NCI-H2107 (cell line): Measurements from ENCODE around the gene CBLN1.
A peak's percentile ranks its signal among the peaks of the same experiment; 100 is the strongest.

Experiments
- DNase-seq: peaks from one replicate; lab custom pipeline; 2025; lab: John Stamatoyannopoulos, UW

Gene CBLN1

DNA sequence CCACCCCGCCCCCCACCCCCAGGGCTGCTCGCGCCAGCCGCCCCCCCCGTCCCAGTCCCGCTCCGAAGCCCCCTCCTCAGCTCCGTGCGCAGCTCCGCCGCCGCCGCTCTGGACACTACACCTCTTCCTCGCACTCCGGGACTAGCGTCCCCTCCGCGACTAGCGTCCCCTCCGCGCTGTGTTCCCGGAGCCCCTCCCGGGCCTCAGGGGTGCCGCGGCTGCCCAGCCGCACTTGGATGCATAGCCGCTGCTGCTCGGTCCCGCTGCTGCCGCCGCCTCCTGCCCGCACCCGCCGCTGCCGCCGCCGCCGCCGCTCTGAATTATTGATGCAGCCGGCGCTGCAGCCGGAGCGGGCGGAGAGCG is at the start of gene CBLN1:
Gene CBLN1 (minus strand): TSS at position 359 of the 363 bp plus-strand sequence. CDS start 373 bp downstream, outside the sequence.
- DNase-seq, result no peak

DNA sequence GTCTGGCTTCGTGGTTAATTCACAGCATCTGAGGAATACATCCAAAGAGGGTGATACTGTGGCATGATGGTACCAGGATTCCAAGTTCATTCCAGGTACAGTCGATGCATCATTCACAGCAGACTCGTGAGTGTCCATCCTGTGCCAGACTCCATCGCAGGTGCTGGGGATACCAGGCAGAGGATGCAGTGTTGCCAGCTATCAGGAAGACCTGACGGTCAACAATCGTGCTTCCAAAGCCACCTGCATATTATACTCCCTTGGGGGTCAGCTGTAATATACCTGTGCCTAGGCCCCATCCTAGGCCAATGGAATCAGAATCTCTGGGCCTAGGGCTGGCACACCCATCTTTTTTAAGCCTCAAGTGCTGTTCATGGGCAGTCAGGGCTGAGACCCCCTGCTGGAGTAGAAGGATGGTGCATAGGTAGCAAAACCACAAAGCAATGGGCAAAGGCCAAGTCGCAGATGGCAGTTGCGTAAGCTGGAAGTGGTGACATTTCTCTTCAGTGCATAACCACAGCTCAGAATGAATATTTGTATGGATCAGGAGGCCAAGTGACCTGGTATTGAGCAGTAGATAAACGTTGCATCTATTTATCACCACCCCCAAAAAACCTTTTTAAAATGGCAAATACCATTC is 49.0 kb upstream of the CBLN1 start:
- DNase-seq, result no peak

DNA sequence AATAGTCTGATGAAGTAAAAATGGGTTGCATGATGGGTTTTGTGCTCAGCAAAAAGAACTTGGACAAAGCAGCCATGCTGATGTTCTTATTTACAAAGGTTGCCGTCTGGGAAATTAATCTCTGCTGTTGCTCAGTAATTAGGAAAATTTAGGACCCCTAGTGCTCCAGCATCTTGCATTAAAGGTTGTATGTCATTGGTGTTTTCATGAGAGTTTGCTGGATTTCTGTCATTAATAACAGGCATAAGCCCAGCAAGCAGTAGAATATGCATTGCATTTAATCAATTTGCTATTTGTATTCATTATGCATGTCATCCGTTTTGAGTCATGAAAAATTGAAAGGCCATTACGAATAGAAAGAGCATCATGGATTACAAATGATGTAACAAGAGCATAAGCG is 46.7 kb upstream of the CBLN1 start:
- DNase-seq, result no peak

DNA sequence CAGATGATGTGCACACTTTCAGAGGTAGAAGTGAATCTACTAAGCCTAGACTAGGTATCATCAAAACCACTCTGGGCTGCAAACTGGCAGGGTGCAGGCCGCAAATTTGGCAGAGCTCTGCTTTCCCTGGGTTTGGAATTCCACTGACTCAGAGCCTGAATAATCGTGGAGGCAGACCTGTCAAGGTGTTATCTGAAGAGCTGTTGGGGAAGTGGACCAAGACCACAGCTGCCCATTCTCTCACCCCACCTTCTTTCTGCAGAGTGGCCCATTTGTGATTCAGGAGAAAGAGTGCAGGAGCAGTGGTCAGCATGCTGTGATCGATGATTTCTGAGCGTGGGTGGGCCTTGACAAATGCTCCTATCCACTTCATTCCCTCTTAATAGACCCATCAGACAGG is 45.8 kb upstream of the CBLN1 start:
- DNase-seq, result no peak

DNA sequence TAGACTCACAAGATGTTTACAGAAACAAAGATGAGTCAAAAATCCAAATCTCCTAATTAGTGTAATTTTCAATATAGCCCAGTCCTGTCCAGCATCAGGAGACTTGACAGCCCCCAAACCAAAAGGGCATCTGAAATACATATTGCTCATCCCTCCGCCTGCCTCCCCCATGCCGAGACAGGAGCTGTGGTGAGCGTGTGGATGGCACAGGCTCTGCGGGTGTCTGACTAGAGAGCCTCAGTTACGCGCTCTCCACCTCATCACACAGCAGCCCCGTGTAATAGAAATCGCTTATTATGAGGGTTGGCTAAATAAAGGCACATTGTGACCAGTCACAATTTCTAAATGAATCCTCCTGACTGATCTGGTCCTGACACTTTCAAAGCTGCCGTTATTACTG is 43.1 kb upstream of the CBLN1 start:
- DNase-seq, result no peak

DNA sequence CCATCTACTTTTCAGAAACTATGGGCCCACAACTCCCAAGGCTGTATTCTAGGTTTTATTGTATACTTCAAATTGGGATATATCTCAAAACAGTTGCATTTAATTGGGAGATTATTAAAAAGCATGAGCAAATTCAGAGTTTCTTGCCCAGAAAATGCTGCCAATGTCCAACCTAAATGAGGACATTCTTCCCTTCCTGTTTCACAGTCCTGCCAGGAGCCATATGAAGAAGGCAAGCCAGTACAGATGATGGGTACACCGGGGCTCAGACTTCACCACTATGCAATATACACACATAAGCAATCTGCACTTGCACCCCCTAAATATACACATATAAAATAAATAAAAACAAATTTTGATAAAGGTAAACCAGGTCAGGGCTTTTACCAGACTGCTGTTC is 34.0 kb upstream of the CBLN1 start:
- no peak for DNase-seq

DNA sequence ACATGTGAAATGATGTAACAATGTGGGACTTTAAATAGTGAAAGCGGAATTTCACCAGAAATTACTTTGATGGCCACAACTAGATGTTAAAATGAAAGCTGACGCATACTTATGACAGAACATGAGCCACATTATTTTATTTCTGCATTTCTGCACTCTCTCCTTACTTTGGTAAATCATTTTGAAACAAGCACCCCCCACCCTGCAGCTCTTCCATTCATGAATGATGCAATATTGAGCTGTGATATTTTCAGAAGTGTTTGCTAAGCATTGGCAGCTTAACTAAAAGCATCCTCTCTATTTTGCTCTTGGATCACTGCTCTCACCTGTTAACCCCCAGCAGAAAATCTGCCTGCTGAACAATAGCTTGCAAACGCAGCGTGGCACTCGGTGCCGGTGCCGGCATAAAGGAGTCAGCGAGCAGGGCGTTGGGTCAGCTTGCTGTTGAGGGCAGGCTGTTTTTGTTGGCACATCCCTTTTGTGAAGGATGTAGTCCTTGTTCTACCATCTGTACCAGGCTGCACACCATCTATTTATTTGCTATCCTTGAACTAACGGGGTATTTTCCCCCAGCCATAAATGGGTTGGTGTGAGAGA is 30.8 kb upstream of the CBLN1 start:
- no peak for DNase-seq

DNA sequence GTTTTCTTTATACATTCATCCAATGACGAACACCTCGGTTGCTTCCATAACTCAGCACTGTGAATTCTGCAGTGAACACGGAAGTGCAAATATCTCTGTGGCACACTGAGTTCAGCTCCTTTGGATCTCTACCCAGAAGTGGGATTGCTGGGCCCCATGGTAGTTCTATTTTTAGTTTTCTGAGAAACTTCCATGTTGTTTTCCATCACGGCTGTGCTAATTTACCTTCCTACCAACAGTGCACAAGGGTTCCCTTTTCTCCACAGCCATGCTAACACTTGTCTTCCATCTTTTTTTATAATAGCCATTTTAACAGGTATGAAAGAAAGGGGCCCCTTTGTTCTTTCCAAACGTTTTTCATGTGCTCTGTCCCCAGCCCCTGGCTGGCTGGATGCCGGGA is 30.2 kb upstream of the CBLN1 start:
- DNase-seq, result no peak

DNA sequence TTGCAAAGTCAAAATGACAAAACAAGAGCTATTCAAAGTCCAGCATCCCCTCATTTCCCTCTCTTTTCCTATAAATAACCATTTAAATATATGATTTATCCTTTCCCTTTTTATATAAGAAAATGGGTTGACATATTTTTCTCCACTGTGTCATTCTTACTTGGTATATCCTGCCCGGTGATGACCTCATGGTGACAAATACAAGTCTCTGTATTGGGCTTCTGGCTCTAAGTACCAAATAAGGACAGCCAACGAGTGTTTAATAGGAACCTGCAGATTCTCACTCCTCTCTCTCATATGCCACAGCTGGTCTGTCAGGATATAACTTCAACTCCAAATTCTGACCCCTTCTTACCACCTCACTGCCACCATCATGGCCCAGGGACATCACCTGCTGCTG is 25.5 kb upstream of the CBLN1 start:
- DNase-seq, result no peak

DNA sequence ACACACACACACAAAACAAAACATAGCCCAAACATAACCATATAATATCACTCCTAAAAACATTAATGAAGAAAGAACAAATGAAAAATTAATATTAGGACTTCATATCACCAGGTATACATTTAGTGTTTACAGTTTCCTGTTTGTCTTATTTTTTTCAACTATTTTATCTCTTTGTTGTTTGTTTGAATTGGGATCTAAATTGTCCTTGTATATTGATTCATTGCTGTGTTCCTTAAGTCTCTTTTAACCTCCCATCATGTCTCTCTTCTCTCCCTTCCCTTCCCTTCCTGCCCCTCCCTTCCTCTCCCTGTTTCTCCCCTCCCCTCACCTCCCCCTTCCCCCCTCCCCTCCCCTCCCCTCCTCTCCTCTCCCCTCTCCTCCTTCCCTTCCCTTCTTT is 23.8 kb upstream of the CBLN1 start:
- DNase-seq, result no peak

DNA sequence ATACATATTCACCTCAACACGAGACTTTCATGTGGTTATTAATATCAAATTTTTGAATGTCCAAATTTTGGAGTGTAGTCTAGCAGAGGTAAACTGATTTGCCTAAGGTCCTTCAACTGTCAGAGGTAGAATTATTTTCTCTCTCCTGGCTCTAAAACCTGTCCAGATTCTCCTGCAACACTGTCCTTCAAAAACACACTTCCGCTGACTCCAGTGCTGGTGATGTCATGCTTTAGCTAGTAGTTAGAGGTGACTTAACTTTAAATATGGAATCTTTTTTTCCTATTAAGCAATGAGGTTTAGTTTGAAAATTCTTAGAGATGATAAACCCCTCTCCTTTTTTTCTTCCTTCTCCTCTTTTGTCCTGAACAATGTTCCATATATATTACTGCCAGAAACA is 10.8 kb upstream of the CBLN1 start:
- no peak for DNase-seq

DNA sequence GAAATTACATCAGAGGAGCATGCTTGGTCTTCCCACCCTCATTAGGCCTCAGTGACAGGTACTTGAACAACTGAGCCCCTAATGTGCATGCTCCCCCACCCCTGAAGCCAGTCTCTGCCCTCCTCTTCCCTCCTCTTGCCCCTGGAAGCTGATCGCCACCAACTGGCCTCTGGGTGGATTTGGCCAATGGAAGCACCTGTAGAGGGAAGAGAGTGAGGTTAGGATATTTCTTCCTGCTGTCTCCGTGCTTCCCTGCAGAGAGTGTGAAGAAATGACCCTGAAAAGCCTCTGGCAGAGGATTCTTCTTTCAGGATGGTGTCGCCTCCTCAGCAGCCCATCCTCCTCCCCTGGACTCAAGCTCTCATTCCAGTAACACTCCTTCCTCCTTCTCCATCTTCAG is 5.9 kb upstream of the CBLN1 start:
- DNase-seq, result no peak

DNA sequence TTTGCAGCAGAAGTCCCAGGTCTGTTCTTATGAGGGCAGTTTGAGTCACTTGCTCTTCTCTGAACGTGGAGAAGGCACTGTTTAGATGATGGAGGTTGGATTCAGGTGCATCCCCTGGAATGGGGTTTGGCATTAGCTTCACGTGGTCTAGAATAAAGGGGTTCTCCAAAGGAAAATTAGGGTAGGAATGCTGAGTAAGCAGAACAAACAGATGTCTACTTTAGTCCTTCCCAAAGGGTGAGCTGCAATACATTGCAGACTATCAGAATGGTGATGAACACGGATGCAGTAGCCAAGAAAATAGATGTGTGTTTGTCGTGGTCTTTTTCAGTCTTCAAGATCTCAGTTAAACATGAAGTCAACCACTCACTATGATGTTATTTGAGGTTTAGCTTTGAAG is 3.3 kb upstream of the CBLN1 start:
- DNase-seq, result no peak

DNA sequence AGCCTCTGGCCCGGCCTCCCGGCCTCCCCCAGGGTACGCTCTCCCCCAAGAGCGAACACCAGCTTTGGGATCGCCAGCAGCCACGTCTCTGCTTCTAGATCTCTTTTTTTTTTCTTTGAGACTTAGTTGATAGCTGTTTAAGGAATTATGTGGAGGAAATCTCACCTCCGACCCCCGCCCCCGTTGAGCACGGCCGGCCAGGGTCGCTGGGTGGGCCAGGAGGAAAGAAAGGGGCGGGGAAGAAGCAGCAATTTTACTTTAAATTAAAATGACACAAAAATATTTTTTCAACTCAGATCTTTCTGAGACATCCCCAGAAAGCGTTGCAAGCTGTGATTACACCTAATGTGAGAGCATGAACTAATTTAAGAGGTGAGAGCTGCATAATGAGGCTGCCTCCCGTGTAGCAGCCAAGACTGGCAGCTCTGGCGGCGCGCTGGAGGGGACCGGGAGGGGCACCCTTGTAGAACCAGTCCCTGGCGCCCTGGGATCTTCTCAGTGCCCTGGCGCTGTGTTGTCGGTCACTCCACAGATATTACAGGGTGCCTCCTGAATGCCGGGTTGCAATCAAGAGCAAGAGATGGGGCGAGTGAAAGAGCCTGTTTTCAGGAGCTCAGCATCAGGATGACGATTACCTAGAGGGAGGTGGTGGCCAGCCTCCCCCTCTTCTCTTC is 1.9 kb upstream of the CBLN1 start:
- DNase-seq, result no peak

DNA sequence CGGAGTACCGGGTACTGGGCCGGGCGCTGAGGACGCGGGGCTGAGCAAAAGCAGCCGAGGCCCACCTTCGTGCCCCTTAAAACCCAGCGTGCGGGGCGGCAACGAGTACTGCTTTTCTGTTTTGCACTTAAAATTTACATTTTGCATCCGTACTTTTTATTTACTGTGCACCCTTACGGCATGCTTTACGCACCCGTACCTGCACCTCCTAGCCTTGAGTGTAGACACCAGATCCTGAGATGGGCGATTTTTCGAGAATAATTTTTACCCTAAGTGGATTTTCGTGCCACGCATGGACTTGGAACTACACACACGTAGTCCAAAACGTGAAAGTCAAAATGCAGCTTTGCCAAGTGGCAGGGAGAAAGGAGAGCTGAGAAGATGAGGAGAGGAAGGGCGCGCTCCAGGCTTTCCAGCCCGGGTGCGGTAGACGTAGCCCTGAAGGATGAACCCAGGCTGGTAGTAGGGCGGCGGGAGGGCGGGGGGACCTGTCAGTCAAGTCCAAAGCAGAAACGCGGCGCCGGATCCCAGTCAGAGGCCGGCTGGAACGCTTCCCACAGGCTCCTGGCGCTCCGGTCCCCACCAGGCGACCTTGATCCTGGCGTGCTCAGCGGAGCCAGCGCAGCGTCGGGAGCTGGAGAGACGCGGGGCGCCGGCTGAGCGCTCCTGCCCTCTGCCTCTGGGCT is 1.2 kb upstream of the CBLN1 start:
- peak; percentile 8 for DNase-seq

DNA sequence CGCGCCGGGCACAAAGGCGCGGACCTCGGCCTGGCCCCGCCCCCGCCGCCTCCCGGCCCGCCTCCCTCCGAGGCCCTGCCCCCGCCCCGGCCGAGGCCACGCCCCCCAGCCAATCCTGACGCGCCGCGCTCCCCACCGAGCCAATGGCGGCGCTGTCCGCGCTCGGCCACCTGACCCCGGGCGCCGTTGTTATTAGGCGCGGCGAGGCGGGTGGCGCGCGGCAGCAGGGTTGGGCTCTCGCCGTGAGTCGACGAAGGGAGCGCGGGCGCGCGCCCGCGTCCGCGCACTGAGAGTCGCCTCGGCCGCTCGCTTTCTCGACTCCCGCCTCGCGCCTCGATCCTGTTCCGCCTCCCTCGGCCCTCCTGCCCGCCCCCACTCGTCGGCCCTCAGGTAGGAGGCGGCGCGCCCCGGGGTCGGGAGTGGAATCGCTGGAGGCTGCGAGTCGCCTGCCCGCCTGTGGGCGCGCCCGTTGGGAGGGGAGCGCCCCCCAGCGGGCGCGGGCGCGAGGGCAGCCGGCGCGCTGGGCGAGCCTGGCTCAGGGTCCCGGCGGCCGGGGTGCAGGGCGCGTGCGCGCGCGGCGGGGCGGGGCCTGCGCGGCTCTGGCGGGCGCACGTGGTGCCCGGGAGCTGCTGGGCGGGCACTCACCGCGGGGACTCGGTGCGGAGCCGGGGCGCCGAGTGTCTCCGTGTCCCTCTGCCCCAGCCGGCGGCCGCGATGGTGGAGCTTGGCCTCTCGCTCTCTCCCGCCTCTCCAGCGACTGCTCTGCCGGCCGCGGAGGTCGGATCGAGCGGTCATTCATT is 405 bp upstream of the CBLN1 start:
- peak; percentile 93 for DNase-seq

DNA sequence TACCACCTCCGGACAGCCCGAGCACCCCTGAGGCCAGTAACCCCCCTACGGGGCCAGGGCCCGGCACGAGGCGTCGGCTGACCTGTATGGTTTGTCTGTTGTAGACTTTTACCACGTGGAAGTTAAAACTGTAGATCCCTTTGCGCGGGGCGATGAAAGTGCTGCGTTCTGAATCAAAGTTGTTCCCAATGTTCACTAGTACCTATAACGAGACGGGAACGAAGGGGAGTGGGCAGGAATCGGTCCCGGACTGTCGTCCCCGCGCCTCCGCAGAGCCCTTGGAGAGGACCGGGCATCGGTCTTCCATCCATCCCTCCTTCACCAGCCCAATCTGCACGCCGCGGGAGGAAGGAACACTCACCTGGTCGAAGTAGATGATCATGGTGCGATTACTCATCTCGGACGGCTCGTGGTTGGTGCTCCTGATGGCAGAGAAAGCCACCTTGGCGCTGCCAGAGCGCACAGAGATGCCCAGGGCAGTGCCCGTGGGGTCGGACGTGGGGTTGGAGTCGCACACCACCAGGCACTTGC is 732 bp downstream of the CBLN1 start:
- DNase-seq, result no peak

DNA sequence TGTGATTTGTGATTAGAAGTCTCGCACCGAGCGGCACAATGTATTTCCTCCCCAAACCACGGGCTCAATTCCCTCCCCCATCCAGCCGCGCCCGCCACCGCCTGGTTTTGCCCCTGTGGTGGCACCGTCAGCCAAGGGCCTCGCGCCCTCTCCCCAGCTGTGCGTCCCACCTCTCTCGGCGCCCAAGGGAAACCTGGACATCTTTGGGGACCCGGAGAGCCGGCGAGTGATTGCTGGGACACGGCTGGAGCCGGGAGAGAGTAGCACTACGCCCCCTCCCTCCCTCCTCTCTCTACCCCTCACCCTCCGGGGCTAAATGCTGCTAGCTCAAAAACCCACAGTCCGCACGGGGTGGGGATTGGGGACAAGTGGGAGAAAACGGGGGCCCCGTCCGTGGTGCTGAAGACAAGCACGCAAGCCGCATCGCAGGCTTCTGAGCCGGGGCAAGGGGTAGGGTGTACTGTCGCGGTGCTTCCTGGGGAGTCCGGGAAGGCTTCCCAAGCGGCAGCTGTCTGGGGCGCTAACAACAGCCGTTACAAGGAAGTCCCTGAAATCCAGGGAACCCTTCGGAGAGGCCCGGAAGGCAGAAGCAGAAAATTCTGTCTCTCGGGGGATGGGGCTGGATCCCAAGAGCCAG is 1.4 kb downstream of the CBLN1 start:
- no peak for DNase-seq

DNA sequence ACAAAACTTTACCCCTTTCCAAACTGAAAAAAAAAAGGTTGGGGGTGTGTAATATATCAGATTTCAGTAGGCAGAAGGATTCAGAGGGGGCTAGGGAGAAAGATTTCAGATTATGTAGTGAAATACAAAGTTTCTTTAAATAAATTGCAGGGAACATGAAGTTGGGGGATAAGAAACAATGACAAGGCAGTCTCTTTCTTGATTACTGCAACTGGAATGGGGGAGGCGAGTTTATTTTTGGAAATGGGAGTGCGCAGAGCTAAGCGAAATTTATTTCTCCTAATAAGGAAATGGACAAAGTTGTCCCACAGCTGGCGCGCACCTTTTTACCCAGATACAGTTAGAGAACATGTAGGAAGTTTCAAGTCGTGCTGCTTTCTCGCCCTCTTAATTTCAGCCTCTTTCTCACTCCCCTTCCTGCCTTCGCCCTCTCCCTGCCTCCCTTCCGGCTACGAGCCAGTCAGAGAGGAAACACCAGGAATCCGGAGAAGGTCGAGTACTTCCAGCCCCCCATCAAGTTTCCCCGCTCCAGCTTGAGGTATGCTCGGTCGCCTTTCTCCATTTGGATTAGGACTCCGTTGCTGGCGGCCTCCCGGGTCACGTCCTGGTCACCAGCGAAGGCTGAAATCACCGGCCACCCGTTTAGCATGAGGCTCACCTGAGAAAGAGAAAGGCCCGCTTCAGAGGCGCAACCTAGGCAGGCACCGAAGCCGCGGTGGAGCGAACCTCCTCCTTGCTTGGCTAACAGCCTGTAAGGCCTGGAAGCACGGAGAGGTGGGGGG is 2.5 kb downstream of the CBLN1 start:
- DNase-seq, result no peak

DNA sequence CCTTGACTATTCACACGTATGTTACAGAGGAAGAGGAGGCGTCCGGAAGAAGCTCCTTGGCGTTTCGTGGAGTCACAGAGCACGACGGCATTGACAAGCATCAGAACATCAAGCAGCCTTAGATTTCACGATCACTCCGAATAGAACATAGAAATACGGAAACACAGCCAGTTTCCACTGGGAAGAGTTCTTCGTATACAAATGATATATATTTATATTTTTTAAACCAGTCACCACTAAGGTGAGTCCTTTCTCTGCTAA is 3.1 kb downstream of the CBLN1 start:
- DNase-seq, result no peak
